ENCODE data around the gene RBM15B. TPM values are rescaled to one million over a fixed set of nuclear protein-coding genes. Genes with fewer than 3 reads are reported as not detected.

RBM15B gene
- total RNA-seq, 4 donors from 2014 or later: 24.8 to 42.6 (median 39.5) TPM

DNA sequence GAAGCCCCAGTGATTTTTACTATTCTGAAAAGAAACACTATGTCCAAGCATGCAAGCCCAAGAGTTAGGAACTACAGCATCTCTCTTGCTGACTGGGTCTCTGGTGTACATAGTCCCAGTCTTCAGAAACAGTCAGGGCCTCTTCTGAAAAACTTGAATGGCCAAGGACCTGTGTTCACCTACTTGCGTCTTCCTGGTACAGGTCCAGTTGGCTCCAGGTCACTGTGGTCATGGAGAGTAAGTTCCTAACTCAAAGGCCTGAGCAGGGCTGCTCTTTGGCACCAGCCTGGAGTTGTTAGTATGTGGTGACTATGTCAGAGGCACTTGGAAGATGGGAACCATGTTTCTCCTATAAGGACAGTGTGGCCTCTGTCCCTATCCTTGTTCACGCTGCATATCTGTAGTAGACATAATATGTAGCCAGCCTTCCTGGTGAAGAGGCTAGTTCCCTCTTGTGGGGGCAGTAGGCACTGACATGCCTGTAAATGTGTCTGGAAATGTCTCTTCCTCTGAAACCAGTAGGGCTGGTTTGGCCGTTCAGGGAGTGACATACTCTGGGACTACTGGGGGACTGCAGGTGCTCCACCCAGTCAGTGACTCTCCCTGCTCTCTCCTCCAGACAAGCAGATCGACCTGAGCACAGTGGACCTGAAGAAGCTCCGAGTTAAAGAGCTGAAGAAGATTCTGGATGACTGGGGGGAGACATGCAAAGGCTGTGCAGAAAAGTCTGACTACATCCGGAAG, 2.6 kb upstream of the RBM15B start:
- intact Hi-C loops (cut with DNase I; ENCODE audit: low total_unique reads): loop anchor here (5.0 to 10.0 kb wide), 2 partner anchors 296 to 771 kb away; partner anchors contain the start of gene MAPKAPK3
- WGBS, 2 donors: 44 to 52% methylated on average over 6 of the region's 6 CpGs
- H3K4me3 ChIP-seq (ENCODE audit: low read depth, poor library complexity, severe bottlenecking): no peak overlapping the region
- DNase-seq (ENCODE audit: low spot score in 2 of 2): peak; percentile 37 to 80
- TF ChIP-seq, protein P1, sequence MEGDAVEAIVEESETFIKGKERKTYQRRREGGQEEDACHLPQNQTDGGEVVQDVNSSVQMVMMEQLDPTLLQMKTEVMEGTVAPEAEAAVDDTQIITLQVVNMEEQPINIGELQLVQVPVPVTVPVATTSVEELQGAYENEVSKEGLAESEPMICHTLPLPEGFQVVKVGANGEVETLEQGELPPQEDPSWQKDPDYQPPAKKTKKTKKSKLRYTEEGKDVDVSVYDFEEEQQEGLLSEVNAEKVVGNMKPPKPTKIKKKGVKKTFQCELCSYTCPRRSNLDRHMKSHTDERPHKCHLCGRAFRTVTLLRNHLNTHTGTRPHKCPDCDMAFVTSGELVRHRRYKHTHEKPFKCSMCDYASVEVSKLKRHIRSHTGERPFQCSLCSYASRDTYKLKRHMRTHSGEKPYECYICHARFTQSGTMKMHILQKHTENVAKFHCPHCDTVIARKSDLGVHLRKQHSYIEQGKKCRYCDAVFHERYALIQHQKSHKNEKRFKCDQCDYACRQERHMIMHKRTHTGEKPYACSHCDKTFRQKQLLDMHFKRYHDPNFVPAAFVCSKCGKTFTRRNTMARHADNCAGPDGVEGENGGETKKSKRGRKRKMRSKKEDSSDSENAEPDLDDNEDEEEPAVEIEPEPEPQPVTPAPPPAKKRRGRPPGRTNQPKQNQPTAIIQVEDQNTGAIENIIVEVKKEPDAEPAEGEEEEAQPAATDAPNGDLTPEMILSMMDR (IDR thresholded peaks at IDR 0.05): no peak
- no peak for TF ChIP-seq POLR2A (IDR thresholded peaks at IDR 0.05)

DNA sequence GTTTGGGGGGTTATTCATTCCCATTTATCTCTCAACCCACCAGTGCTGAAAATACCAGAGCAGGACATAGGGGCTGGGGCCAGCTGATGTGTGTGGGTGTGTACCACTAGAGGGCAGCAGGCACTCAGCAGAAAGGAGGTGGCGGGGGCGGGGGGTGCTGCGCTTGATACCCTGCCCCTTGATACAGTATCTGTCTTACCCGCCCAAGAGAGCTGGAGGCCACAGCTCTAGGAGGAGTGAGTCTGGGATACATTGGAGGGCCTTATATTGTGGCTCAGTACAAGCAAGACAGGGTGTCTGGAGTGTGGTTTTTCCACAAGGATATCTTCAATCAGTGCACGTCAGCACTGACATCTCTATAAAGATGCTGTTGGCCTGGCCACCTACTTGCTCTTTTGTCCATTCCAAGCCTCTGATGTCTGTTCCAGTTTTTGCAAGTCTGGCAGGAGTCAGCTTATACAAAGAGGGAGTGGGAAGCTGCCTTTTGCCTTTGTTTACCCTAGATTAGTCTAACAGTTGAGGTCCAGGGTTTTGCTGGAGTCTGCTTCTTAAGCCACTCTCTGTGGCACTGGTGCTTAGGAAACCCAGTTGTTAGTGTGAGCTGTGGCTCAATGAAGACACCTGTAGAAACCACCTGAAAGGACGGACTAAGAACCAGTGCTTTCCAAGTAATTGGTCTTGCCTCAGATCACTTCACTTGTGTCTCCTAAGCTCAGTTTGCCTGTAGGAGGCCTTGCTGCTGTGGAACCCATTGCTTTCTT, 1.5 kb upstream of the RBM15B start:
- 43 to 63% methylated on average over 6 of the region's 6 CpGs for WGBS, 2 donors
- intact Hi-C loops (cut with DNase I; ENCODE audit: low total_unique reads): loop anchor here (5.0 to 10.0 kb wide), 3 partner anchors 95 to 772 kb away; partner anchors contain the start of gene MAPKAPK3
- TF ChIP-seq, protein P1 (IDR thresholded peaks at IDR 0.05): no peak
- no peak for TF ChIP-seq POLR2A (IDR thresholded peaks at IDR 0.05)
- DNase-seq (ENCODE audit: low spot score in 2 of 2): peak; percentile 37 to 83
- no peak overlapping the region for H3K4me3 ChIP-seq (ENCODE audit: low read depth, poor library complexity, severe bottlenecking)

DNA sequence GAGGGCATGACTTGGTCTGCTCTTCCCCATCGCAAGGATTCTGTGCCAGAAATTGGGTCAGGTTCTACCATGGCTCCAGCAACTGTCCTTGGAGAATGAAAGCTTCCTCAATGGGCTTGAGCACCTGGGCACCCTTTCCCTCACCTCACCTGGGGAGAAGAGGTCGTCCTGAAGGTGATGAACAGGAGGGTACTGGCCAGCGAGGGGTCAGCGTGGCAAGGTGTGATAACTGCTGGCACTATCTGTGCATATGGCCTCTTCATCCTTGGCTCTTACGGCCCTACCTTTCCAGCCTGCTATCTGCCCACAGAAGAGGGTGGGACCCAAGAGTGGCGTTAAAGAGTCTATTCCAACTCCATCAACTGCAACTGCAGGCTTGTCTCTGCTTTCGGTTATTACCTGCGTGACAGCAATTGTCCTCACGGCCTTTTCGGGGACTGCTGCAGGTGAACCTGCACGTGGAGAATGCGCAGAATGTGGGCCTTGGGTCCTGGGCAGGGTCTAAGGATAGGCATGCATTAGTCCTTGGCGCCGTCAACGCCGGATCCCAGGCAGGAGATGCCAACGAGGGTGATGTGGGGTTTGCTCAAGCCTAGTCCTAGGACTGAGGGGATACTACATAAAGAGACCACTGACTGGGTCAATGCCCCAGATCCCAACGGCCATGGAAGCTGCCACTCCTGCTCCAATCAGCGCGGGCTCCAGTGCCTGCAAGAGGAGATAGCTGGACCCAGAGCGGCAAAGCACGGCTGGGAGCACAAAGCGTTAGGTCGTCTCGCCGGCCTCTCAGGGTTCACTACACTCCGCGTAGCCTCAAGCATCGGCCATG, 625 bp upstream of the RBM15B start:
- no peak for TF ChIP-seq POLR2A (IDR thresholded peaks at IDR 0.05)
- TF ChIP-seq, protein P1 (IDR thresholded peaks at IDR 0.05): peak in 1 of 3 donors; percentile 10
- no peak overlapping the region for H3K4me3 ChIP-seq (ENCODE audit: low read depth, poor library complexity, severe bottlenecking)
- intact Hi-C loops (cut with DNase I; ENCODE audit: low total_unique reads): loop anchor here (10.0 kb wide), 1 partner anchor 94 kb away; no protein-coding TSS in a partner anchor
- DNase-seq (ENCODE audit: low spot score in 2 of 2): peak in 1 of 2 donors; percentile 68
- WGBS, 2 donors: 34 to 62% methylated on average over 19 to 28 of the region's 29 CpGs

DNA sequence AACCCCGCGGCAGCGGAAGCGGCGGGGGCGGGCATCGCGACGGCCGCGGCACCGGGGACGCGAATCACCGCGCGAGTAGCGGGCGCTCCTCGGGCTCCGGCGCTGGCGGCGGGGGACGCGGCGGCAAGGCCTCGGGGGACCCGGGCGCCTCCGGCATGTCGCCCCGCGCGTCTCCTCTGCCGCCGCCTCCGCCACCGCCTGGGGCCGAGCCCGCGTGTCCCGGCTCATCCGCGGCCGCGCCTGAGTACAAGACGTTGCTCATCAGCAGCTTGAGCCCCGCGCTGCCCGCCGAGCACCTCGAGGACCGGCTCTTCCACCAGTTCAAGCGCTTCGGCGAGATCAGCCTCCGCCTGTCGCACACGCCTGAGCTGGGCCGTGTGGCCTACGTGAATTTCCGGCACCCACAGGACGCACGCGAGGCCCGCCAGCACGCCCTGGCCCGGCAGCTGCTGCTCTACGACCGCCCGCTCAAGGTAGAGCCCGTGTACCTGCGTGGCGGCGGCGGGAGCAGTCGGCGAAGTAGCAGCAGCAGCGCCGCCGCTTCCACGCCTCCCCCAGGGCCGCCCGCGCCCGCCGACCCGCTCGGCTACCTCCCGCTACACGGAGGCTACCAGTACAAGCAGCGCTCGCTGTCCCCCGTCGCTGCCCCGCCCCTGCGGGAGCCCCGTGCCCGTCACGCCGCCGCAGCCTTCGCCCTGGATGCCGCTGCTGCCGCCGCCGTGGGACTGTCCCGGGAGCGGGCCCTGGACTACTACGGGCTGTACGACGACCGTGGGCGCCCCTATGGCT, 675 bp downstream of the RBM15B start:
- intact Hi-C loops (cut with DNase I; ENCODE audit: low total_unique reads): loop anchor here (10.0 kb wide), 1 partner anchor 93 kb away; no protein-coding TSS in a partner anchor
- TF ChIP-seq, protein P1 (IDR thresholded peaks at IDR 0.05): no peak
- TF ChIP-seq POLR2A (IDR thresholded peaks at IDR 0.05): no peak
- H3K4me3 ChIP-seq (ENCODE audit: low read depth, poor library complexity, severe bottlenecking): peak overlapping the region; percentile 73
- 7 to 28% methylated on average over 24 to 57 of the region's 115 CpGs for WGBS, 2 donors
- peak in 1 of 2 donors; percentile 89 for DNase-seq (ENCODE audit: low spot score in 2 of 2)

Data from lower leg skin (tissue), 4 donors.